Transverse colon (tissue), 4 donors: Measurements from ENCODE around the gene CAMTA1. TPM values are rescaled to one million over a fixed set of nuclear protein-coding genes. Genes with fewer than 3 reads are reported as not detected.

Source experiments
- DNase-seq: peaks from one replicate; pipeline ENCODE4 v3.0.0-alpha.2; 2019
- H3K27ac ChIP-seq, 4 donors: fragments of 200-600 bp; sonication (generic); 2 replicates each; pipeline ENCODE4 v1.5.1; 2016 to 2018; ENCODE audit warnings: inconsistent platforms in 4 of 4
- H3K27me3 ChIP-seq: fragments of 200-600 bp; sonication (generic); 2 replicates; pipeline ENCODE4 v1.5.1; 2017; ENCODE audit warnings: inconsistent platforms
- H3K36me3 ChIP-seq, 4 donors: fragments of 200-600 bp; sonication (generic); 2 replicates each; pipeline ENCODE4 v1.5.1; 2017 to 2019; ENCODE audit warnings: inconsistent platforms in 4 of 4
- H3K4me1 ChIP-seq, 4 donors: fragments of 200-600 bp; sonication (generic); 2 replicates each; pipeline ENCODE4 v1.5.1; 2017 to 2020; ENCODE audit warnings: inconsistent platforms in 4 of 4
- H3K4me3 ChIP-seq, 4 donors: fragments of 200-600 bp; sonication (generic); 1 replicate in 1 of 4; 2 replicates in 3 of 4; pipeline versions ENCODE4 v1.5.1 to v1.6.1; 2017 to 2019; ENCODE audit warnings: inconsistent platforms in 4 of 4
- H3K9me3 ChIP-seq, 2 donors: fragments of 200-600 bp; sonication (generic); 2 replicates each; pipeline ENCODE4 v1.5.1; 2017 to 2019; ENCODE audit warnings: inconsistent platforms in 2 of 2
- CTCF ChIP-seq, 5 experiments: fragments of 200-600 bp in 3 of 5; fragments of 450-650 bp in 2 of 5; sonication (generic) in 3 of 5; IDR thresholded peaks; 1 replicate in 2 of 5; 2 replicates in 3 of 5; pipeline ENCODE4 v1.5.1; 2016 to 2017; ENCODE audit warnings: antibody characterized with exemption in 5 of 5, inconsistent platforms in 3 of 5, mild to moderate bottlenecking in 2 of 5, moderate library complexity in 1 of 5
- EP300 ChIP-seq: sonication (generic); formaldehyde crosslinking; IDR thresholded peaks from one replicate; pipeline ENCODE4 v1.6.1; 2017; ENCODE audit warnings: antibody characterized with exemption, low read depth
- POLR2A ChIP-seq: fragments of 450-650 bp; IDR thresholded peaks from one replicate; pipeline ENCODE4 v1.6.1; 2016; ENCODE audit warnings: antibody characterized with exemption, mild to moderate bottlenecking, moderate library complexity
- POLR2AphosphoS5 ChIP-seq, 3 donors: sonication (generic); formaldehyde crosslinking; IDR thresholded peaks; one replicate each; pipeline ENCODE4 v1.6.1; 2016; ENCODE audit warnings: antibody characterized with exemption in 3 of 3
- WGBS, 2 donors: methylation state at CpG; one replicate each; pipeline ENCODE4 v1.1.5; 2018; ENCODE audit warnings: low coverage in 1 of 2; 5-methylcytosine and 5-hydroxymethylcytosine counted together
- in situ Hi-C, 4 donors: fragments of 200-750 bp; cut with MboI; loops; one replicate each; pipeline versions ENCODE4 v1.15.0 to v1.15.1; 2017; ENCODE audit warnings: low sequenced_read_pairs in 3 of 4, low pct_ligation_motif_present in 1 of 4, low pct_unique_long_range_greater_than_20kb in 1 of 4
- intact Hi-C: fragments of 100-400 bp; cut with DNase I; formaldehyde crosslinking; loops from one replicate; pipeline ENCODE4 v1.15.1; 2023; ENCODE audit warnings: low total_unique reads
- total RNA-seq, 4 donors: library from RNA; depleted of rRNA; stranded (reverse); fragments of >200 nt; gene quantifications; one replicate each; pipeline ENCODE4 v1.1.0, GENCODE V29; 2016

CAMTA1 gene
- total RNA-seq, 4 donors from 2014 or later, result 93.8 to 268 (median 130) TPM

- Histone ChIP-seq H3K4me1 (no peaks in the 10 kb centered on the region), H3K27ac (no peak overlapping the region), H3K36me3 (no peaks in the 10 kb centered on the region), H3K9me3 (no peaks in the 10 kb centered on the region), H3K4me3 (no peak overlapping the region), H3K27me3 (peaks cover 3% of the 10 kb centered on the region)
- intact Hi-C loops, result no loop called here
- WGBS, 2 donors, result 75 to 77% methylated on average over 13 to 22 of the region's 22 CpGs
- in situ Hi-C loops, result loop anchor here (25.0 kb wide), 4 partner anchors 417 to 917 kb away; partner anchors contain the start of gene DNAJC11 (in 1 of the 4)
- TF ChIP-seq CTCF (IDR thresholded peaks at IDR 0.05), result no peak
- TF ChIP-seq EP300, result no peak
- no peak for TF ChIP-seq POLR2A
- TF ChIP-seq POLR2AphosphoS5 (IDR thresholded peaks at IDR 0.05), result no peak
- no peak for DNase-seq
Measured at GRCh38 chr1:7629465-7630195, 844.4 kb downstream of the CAMTA1 start.

GRCh38 chr1:7630378-7630777, 845.1 kb downstream of the CAMTA1 start:
- no peaks in the 10 kb centered on the region for H3K36me3 ChIP-seq
- H3K27me3 ChIP-seq, result peaks cover 3% of the 10 kb centered on the region
- intact Hi-C loops, result no loop called here
- 87 to 89% methylated on average over 3 to 8 of the region's 8 CpGs for WGBS, 2 donors
- no peak for DNase-seq
- in situ Hi-C loops, result loop anchor here (25.0 kb wide), 4 partner anchors 418 to 918 kb away; partner anchors contain the start of gene DNAJC11 (in 1 of the 4)
- no peaks in the 10 kb centered on the region for H3K4me1 ChIP-seq
- H3K9me3 ChIP-seq, result no peaks in the 10 kb centered on the region
- TF ChIP-seq CTCF (IDR thresholded peaks at IDR 0.05) (no peak), EP300 (no peak), POLR2AphosphoS5 (IDR thresholded peaks at IDR 0.05) (no peak), POLR2A (no peak)
- no peak overlapping the region for H3K27ac ChIP-seq
- no peak overlapping the region for H3K4me3 ChIP-seq

GRCh38 chr1:7632176-7632575, 846.9 kb downstream of the CAMTA1 start:
- no peaks in the 10 kb centered on the region for H3K9me3 ChIP-seq
- WGBS, 2 donors, result 45 to 46% methylated on average over 4 to 16 of the region's 16 CpGs
- no peaks in the 10 kb centered on the region for H3K36me3 ChIP-seq
- intact Hi-C loops (no loop called here), in situ Hi-C loops (loop anchor here (25.0 kb wide), 4 partner anchors 420 to 920 kb away; partner anchors contain the start of gene DNAJC11 (in 1 of the 4))
- H3K27ac ChIP-seq, result no peak overlapping the region
- DNase-seq, result no peak
- TF ChIP-seq POLR2AphosphoS5 (IDR thresholded peaks at IDR 0.05), result no peak
- no peak for TF ChIP-seq EP300
- TF ChIP-seq POLR2A, result no peak
- no peak for TF ChIP-seq CTCF (IDR thresholded peaks at IDR 0.05)
- H3K4me3 ChIP-seq, result no peak overlapping the region
- H3K27me3 ChIP-seq, result peaks cover 3% of the 10 kb centered on the region
- H3K4me1 ChIP-seq, result no peaks in the 10 kb centered on the region

- WGBS, 2 donors, result 58% methylated on average over 7 of the region's 9 CpGs; no CpG with 5 or more reads in 1 of the 2 donors
Measured at GRCh38 chr1:7632681-7633080, 847.4 kb downstream of the CAMTA1 start.

More at GRCh38 chr1:7632681-7633080, 847.4 kb downstream of the CAMTA1 start:
- intact Hi-C loops (no loop called here), in situ Hi-C loops (loop anchor here (25.0 kb wide), 4 partner anchors 420 to 920 kb away; partner anchors contain the start of gene DNAJC11 (in 1 of the 4))
- no peaks in the 10 kb centered on the region for H3K36me3 ChIP-seq
- no peaks in the 10 kb centered on the region for H3K9me3 ChIP-seq
- H3K4me1 ChIP-seq, result no peaks in the 10 kb centered on the region
- H3K27me3 ChIP-seq, result peaks cover 3% of the 10 kb centered on the region
- TF ChIP-seq EP300 (no peak), CTCF (IDR thresholded peaks at IDR 0.05) (no peak), POLR2A (no peak)
- no peak for DNase-seq
- no peak overlapping the region for H3K4me3 ChIP-seq
- H3K27ac ChIP-seq, result no peak overlapping the region
